H1 (cell line): ENCODE data around the gene GDPD1. TPM values are rescaled to one million over a fixed set of nuclear protein-coding genes. Genes with fewer than 3 reads are reported as not detected.

ENCODE experiments used
- CTCF ChIA-PET: fragments of 300-600 bp; sonication (Branson Sonifier 250); formaldehyde crosslinking; loops from one replicate; lab custom pipeline; 2021; ENCODE audit not compliant: partially characterized antibody; lab: Charles Lee
- POLR2A ChIA-PET: fragments of 300-600 bp; sonication (Branson Sonifier 250); formaldehyde crosslinking; loops from one replicate; lab custom pipeline; 2021; ENCODE audit warnings: inconsistent platforms; ENCODE audit not compliant: partially characterized antibody; lab: Charles Lee
- DNase-seq, 2 experiments: peaks; one replicate each; pipeline versions ENCODE4 v3.0.0 to v3.0.0-alpha.2; 2010 to 2022; ENCODE audit warnings: low spot score in 2 of 2, low read depth in 1 of 2, mixed read lengths in 1 of 2
- FAIRE-seq: peaks from 2 replicates; lab custom pipeline; 2011; peaks lifted over from hg19 to GRCh38; lab: Jason Lieb, UNC
- H2AFZ ChIP-seq: 2 replicates; pipeline ENCODE4 v1.8.1; 2012; ENCODE audit warnings: low read length, inconsistent platforms
- H2AK5ac ChIP-seq: 2 replicates; pipeline ENCODE4 v1.6.1; 2013; ENCODE audit warnings: low read depth, low read length
- H2BK120ac ChIP-seq: replicated peaks from 2 replicates; pipeline ENCODE3; 2013; ENCODE audit warnings: low read depth, low read length, inconsistent platforms
- H2BK12ac ChIP-seq: 2 replicates; pipeline ENCODE4 v1.6.1; 2013; ENCODE audit warnings: low read depth, low read length
- H2BK15ac ChIP-seq: 2 replicates; pipeline ENCODE4 v1.6.1; 2013; ENCODE audit warnings: low read length
- H2BK20ac ChIP-seq: 2 replicates; pipeline ENCODE4 v1.6.1; 2013; ENCODE audit warnings: low read length
- H2BK5ac ChIP-seq: 2 replicates; pipeline ENCODE4 v1.6.1; 2013; ENCODE audit warnings: low read depth, low read length
- H3K14ac ChIP-seq: 2 replicates; pipeline ENCODE4 v1.6.1; 2013; ENCODE audit warnings: inconsistent platforms; ENCODE audit not compliant: insufficient read length
- H3K18ac ChIP-seq: 2 replicates; pipeline ENCODE4 v1.6.1; 2013; ENCODE audit warnings: low read length; ENCODE audit errors: extremely low read depth
- H3K23ac ChIP-seq: 2 replicates; pipeline ENCODE4 v1.6.1; 2013; ENCODE audit warnings: inconsistent platforms; ENCODE audit not compliant: insufficient read length
- H3K23me2 ChIP-seq: 2 replicates; pipeline ENCODE4 v1.6.1; 2013; ENCODE audit warnings: low read depth, low read length
- H3K27ac ChIP-seq: 2 replicates; pipeline ENCODE4 v1.6.1; 2011; ENCODE audit warnings: low read depth, low read length, inconsistent platforms
- H3K27me3 ChIP-seq, 4 experiments: replicated peaks in 1 of 4; 1 replicate in 1 of 4; 2 replicates in 3 of 4; pipeline versions ENCODE4 v1.6.1 to v1.8.1; 2011 to 2013; ENCODE audit warnings: low read length in 3 of 4, mild to moderate bottlenecking in 3 of 4, inconsistent platforms in 2 of 4, mixed read lengths in 2 of 4, moderate library complexity in 1 of 4; ENCODE audit not compliant: control insufficient read depth in 3 of 4, insufficient read depth in 3 of 4; ENCODE audit errors: extremely low read depth in 1 of 4
- H3K36me3 ChIP-seq, 4 experiments: 2 replicates each; pipeline versions ENCODE4 v1.6.1 to v1.8.1; 2011 to 2013; ENCODE audit warnings: mild to moderate bottlenecking in 4 of 4, low read length in 3 of 4, moderate library complexity in 2 of 4, control low read depth in 1 of 4, inconsistent platforms in 1 of 4; ENCODE audit not compliant: insufficient read depth in 4 of 4, control insufficient read depth in 2 of 4
- H3K4ac ChIP-seq: replicated peaks from 2 replicates; pipeline ENCODE3; 2013; ENCODE audit warnings: low read length, low read depth, mixed read lengths, inconsistent platforms; ENCODE audit not compliant: insufficient read length
- H3K4me1 ChIP-seq, 4 experiments: replicated peaks in 1 of 4; 1 replicate in 1 of 4; 2 replicates in 3 of 4; pipeline versions ENCODE4 v1.6.1 to v1.8.1; 2011 to 2013; ENCODE audit warnings: low read length in 3 of 4, inconsistent platforms in 2 of 4, mixed read lengths in 1 of 4; ENCODE audit not compliant: insufficient read depth in 4 of 4, control insufficient read depth in 3 of 4
- H3K4me2 ChIP-seq, 2 experiments: 2 replicates each; pipeline versions ENCODE4 v1.6.1 to v1.8.1; 2011 to 2013; ENCODE audit warnings: low read depth in 2 of 2, low read length in 2 of 2, control low read depth in 1 of 2, inconsistent platforms in 1 of 2, mild to moderate bottlenecking in 1 of 2; ENCODE audit not compliant: insufficient read depth in 1 of 2
- H3K4me3 ChIP-seq, 4 experiments: fragments of 200-600, 300-600 bp in 1 of 4; sonication (generic), shearing (Covaris generic), sonication (Bioruptor Twin) in 1 of 4; 2 replicates each; pipeline versions ENCODE4 v1.5.1 to v1.8.1; 2011 to 2016; ENCODE audit warnings: low read length in 4 of 4, low read depth in 3 of 4, control low read depth in 2 of 4, inconsistent platforms in 2 of 4, mild to moderate bottlenecking in 2 of 4, mixed read lengths in 1 of 4, moderate library complexity in 1 of 4; ENCODE audit not compliant: insufficient read depth in 2 of 4; ENCODE audit errors: extremely low read depth in 1 of 4
- H3K56ac ChIP-seq: replicated peaks from 2 replicates; pipeline ENCODE3; 2013; ENCODE audit warnings: low read depth, mild to moderate bottlenecking, mixed read lengths, low read length, inconsistent platforms; ENCODE audit not compliant: insufficient read length
- H3K79me1 ChIP-seq: 2 replicates; pipeline ENCODE4 v1.6.1; 2013; ENCODE audit warnings: low read depth, low read length, control low read depth
- H3K79me2 ChIP-seq, 2 experiments: 2 replicates each; pipeline versions ENCODE4 v1.6.1 to v1.8.1; 2012 to 2013; ENCODE audit warnings: low read length in 2 of 2, mild to moderate bottlenecking in 2 of 2, inconsistent platforms in 1 of 2; ENCODE audit not compliant: insufficient read depth in 2 of 2, control insufficient read depth in 1 of 2
- H3K9ac ChIP-seq, 4 experiments: replicated peaks in 1 of 4; 1 replicate in 1 of 4; 2 replicates in 3 of 4; pipeline versions ENCODE4 v1.6.1 to v1.8.1; 2011 to 2013; ENCODE audit warnings: low read depth in 3 of 4, low read length in 3 of 4, control low read depth in 2 of 4, mild to moderate bottlenecking in 2 of 4, moderate library complexity in 2 of 4, inconsistent platforms in 1 of 4; ENCODE audit errors: extremely low read depth in 1 of 4
- H3K9me3 ChIP-seq, 2 experiments: 2 replicates each; pipeline versions ENCODE4 v1.6.1 to v1.8.1; 2012 to 2013; ENCODE audit warnings: mild to moderate bottlenecking in 2 of 2, moderate library complexity in 2 of 2, control low read depth in 1 of 2, inconsistent platforms in 1 of 2, low read depth in 1 of 2, low read length in 1 of 2, mixed read lengths in 1 of 2; ENCODE audit not compliant: insufficient read depth in 2 of 2
- H4K20me1 ChIP-seq, 2 experiments: replicated peaks in 1 of 2; 2 replicates each; pipeline versions ENCODE3 to v1.8.1; 2011 to 2013; ENCODE audit warnings: inconsistent platforms in 2 of 2, low read length in 2 of 2, mild to moderate bottlenecking in 1 of 2; ENCODE audit not compliant: insufficient read depth in 2 of 2, control insufficient read depth in 1 of 2
- H4K5ac ChIP-seq: 2 replicates; pipeline ENCODE4 v1.6.1; 2013; ENCODE audit warnings: low read length, low read depth, mixed read lengths, inconsistent platforms; ENCODE audit not compliant: insufficient read length
- H4K8ac ChIP-seq: 2 replicates; pipeline ENCODE4 v1.8.0; 2013; ENCODE audit warnings: mild to moderate bottlenecking, moderate library complexity, low read length, inconsistent platforms; ENCODE audit not compliant: insufficient read depth; ENCODE audit errors: extremely low read depth
- H4K91ac ChIP-seq: replicated peaks from 2 replicates; pipeline ENCODE3; 2013; ENCODE audit warnings: low read length, mixed read lengths, inconsistent platforms; ENCODE audit not compliant: insufficient read length
- CREB1 ChIP-seq: IDR thresholded peaks from 2 replicates; pipeline ENCODE4 v1.6.1; 2012; ENCODE audit warnings: inconsistent platforms
- GTF2F1 ChIP-seq: IDR thresholded peaks from 2 replicates; pipeline ENCODE4 v1.6.1; 2012; ENCODE audit warnings: low read depth, low read length, improper control_type of control experiment, borderline replicate concordance
- RXRA ChIP-seq: IDR thresholded peaks from 2 replicates; pipeline ENCODE4 v1.6.1; 2011; ENCODE audit warnings: low read depth, mild to moderate bottlenecking, low read length, moderate library complexity; ENCODE audit not compliant: insufficient read depth
- SIN3A ChIP-seq, 2 experiments: IDR thresholded peaks in 1 of 2; conservative IDR thresholded peaks in 1 of 2; 2 replicates each; pipeline ENCODE4 v1.6.1; 2011 to 2012; ENCODE audit warnings: low read length in 2 of 2, improper control_type of control experiment in 1 of 2, low read depth in 1 of 2, mild to moderate bottlenecking in 1 of 2
- SIRT6 ChIP-seq: IDR thresholded peaks from one replicate; pipeline ENCODE4 v1.7.1; 2012; ENCODE audit warnings: low read length, inconsistent platforms
- SP4 ChIP-seq: IDR thresholded peaks from 2 replicates; pipeline ENCODE4 v1.6.1; 2012; ENCODE audit warnings: low read length, inconsistent platforms
- WGBS, 2 experiments: shearing (Covaris generic) in 1 of 2; methylation state at CpG; one replicate each; pipeline versions ENCODE4 v1.1.6 to v1.1.7; 2013 to 2015; ENCODE audit warnings: low lambda C conversion rate in 2 of 2, mixed read lengths in 2 of 2, inconsistent platforms in 1 of 2, low coverage in 1 of 2, missing lambda C conversion rate in 1 of 2; ENCODE audit not compliant: insufficient replicate concordance in 2 of 2, insufficient coverage in 1 of 2, insufficient read length in 1 of 2; ENCODE audit errors: extremely low coverage in 1 of 2, missing lambda C conversion rate in 1 of 2; 5-methylcytosine and 5-hydroxymethylcytosine counted together
- polyA plus RNA-seq, 7 experiments: library from polyadenylated mRNA; depleted of rRNA in 3 of 7; stranded (reverse) in 5 of 7; unstranded in 2 of 7; fragments of >200 nt in 5 of 7; fragments of 200-250 nt in 2 of 7; gene quantifications; 1 replicate in 5 of 7; 2 replicates in 1 of 7; 4 replicates in 1 of 7; pipeline versions ENCODE4 v1.2.1 to v1.2.3, GENCODE V29; 2011 to 2013; ENCODE audit warnings: missing spikeins in 2 of 7, mixed read lengths in 2 of 7
- total RNA-seq: library from RNA; stranded (reverse); fragmentation: NEBNext Ultra II Directional; extraction: Animal tissue kit (Norgen Biotek cat#: 25700); gene quantifications from 2 replicates; pipeline ENCODE4 v1.2.1, GENCODE V29; 2021
- TF ChIP-seq, protein P1 (sequence below): IDR thresholded peaks from 2 replicates; pipeline ENCODE4 v1.6.1; 2011; ENCODE audit warnings: low read depth, mild to moderate bottlenecking, low read length; ENCODE audit not compliant: insufficient read depth
- TF ChIP-seq, protein P2 (sequence below): IDR thresholded peaks from 2 replicates; pipeline ENCODE4 v1.6.1; 2012; ENCODE audit warnings: inconsistent platforms

Gene GDPD1
- total and polyA plus RNA-seq, 2 of the 8 experiments (the other 6 are each of a cell fraction or from before 2014, with no cell fraction given), result 3.2 to 7.7 TPM

DNA sequence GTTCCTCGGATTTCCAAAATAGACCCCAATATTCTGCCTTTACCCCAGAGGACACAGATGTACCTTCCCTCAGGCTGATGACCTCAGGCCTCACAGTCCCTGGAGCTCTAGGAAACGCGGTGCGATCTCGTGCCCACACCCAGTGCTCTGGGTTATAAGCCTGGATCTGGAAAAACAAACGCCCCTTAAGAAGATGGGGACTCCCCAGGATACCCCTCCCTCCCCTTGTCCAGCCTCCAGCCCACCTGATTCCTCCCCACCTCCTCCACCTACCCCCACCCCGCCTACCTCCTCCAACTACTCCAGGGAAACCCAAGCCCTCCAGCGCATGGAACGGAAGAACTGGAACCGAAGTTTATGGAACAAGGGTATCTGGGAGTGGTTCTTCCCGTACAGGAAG, 45.6 kb upstream of the GDPD1 start:
- no peaks in the 10 kb centered on the region for H4K20me1 ChIP-seq
- no peak overlapping the region for H3K27ac ChIP-seq
- H4K91ac ChIP-seq, result no peak overlapping the region
- ChIA-PET POLR2A (interaction anchor here (1.0 kb wide), 1 partner anchor 21 kb away, joined by 3 read pairs; no protein-coding TSS in a partner anchor), CTCF (interaction anchor here (1.5 kb wide), 1 partner anchor 9 kb away, joined by 4 read pairs; no protein-coding TSS in a partner anchor)
- H3K36me3 ChIP-seq, result peaks cover 3 to 40% (median 19%) of the 10 kb centered on the region in 4 experiments
- 85% methylated on average over 5 of the region's 11 CpGs; no CpG with 5 or more reads in 1 of the 2 experiments for WGBS, 2 experiments
- H3K79me2 ChIP-seq, result no peaks in the 10 kb centered on the region
- H4K5ac ChIP-seq, result no peak overlapping the region
- H3K4ac ChIP-seq, result no peak overlapping the region
- no peaks in the 10 kb centered on the region for H3K4me1 ChIP-seq
- FAIRE-seq, result no peak
- no peak overlapping the region for H2BK15ac ChIP-seq
- no peak overlapping the region for H2BK5ac ChIP-seq
- no peak overlapping the region for H3K14ac ChIP-seq
- no peak overlapping the region for H3K23ac ChIP-seq
- H3K27me3 ChIP-seq, result no peaks in the 10 kb centered on the region
- no peaks in the 10 kb centered on the region for H3K23me2 ChIP-seq
- no peak overlapping the region for H2AFZ ChIP-seq
- no peak overlapping the region for H2BK120ac ChIP-seq
- H3K18ac ChIP-seq, result no peak overlapping the region
- H2AK5ac ChIP-seq, result no peak overlapping the region
- DNase-seq, result no peak
- peaks cover 0 to 8% of the 10 kb centered on the region in 2 experiments; a peak in 1 of 4 replicates for H3K9me3 ChIP-seq
- H3K9ac ChIP-seq, result no peak overlapping the region
- H2BK20ac ChIP-seq, result no peak overlapping the region
- no peak overlapping the region for H3K4me3 ChIP-seq
- no peak overlapping the region for H3K4me2 ChIP-seq
- H3K56ac ChIP-seq, result no peak overlapping the region
- no peak overlapping the region for H4K8ac ChIP-seq
- H3K79me1 ChIP-seq, result no peaks in the 10 kb centered on the region; the same call in 1 of the 2 replicates
- no peak overlapping the region for H2BK12ac ChIP-seq
- TF ChIP-seq, protein P1, sequence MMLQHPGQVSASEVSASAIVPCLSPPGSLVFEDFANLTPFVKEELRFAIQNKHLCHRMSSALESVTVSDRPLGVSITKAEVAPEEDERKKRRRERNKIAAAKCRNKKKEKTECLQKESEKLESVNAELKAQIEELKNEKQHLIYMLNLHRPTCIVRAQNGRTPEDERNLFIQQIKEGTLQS, result no peak
- TF ChIP-seq RXRA (no peak), SIN3A (conservative IDR thresholded peaks at IDR 0.05 in 1 of 2, IDR thresholded peaks at IDR 0.05 in 1 of 2; ENCODE audit: low read depth in 1 of 2, low read length in 2 of 2) (no peak), SP4 (no peak), CREB1 (no peak), SIRT6 (no peak), GTF2F1 (no peak)
- TF ChIP-seq, protein P2, sequence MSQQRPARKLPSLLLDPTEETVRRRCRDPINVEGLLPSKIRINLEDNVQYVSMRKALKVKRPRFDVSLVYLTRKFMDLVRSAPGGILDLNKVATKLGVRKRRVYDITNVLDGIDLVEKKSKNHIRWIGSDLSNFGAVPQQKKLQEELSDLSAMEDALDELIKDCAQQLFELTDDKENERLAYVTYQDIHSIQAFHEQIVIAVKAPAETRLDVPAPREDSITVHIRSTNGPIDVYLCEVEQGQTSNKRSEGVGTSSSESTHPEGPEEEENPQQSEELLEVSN, result no peak
